Stimulated activated CD4-positive, alpha-beta T cell treated with anti-CD3 and anti-CD28 coated beads, Interleukin-12 subunit alpha, Interleukin-12 subunit beta, amount 100 ng/mL, for 4 hours (primary cell): Measurements from ENCODE around the gene ZNF789.
"Not testable (repeated sequence)": the region's sequence is repeated elsewhere in the genome, so short reads cannot be mapped to it uniquely, and the experiment has no call there.

Source experiments
- DNase-seq: peaks from one replicate; pipeline ENCODE4 v3.0.0-alpha.2; 2020

Gene ZNF789

DNA sequence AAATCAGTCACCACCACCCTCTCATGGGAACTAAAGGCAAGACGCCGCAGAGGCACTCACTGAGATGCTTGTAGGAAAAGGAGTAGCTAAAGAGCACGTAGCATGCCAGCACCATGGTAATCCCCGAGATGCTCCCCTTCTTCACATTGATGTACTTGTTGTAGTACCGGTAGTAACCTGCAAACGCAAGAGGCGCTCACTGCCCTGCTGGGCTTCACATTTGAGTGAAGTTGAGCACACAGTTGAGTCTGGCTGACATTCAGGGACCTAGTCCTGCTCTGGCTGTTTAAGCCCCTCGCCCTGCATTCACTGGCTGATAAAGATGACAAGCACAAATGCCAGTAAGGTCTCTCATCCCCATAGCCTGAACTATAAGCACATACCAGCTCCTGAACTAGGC lies 13.6 kb upstream of the ZNF789 start:
- DNase-seq = no peak

DNA sequence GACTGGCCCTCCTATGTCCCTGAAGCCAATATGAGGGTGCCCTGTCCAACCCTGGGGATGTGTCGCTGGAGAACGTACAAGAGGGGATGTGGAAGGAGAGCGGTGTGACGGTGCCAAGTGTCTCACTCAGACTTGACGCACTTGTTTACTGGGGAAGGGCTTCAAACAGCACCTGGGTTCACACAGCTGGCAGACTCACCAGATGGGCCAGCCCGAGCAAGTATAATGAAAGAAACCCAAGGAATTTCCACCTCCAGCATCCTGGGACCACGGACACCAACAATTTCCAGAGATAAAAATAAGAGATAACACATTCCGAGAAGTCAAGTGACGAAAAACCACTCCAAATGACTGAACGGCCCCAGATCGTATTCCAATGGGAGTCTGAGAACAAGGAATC lies 12.0 kb upstream of the ZNF789 start:
- no peak for DNase-seq

DNA sequence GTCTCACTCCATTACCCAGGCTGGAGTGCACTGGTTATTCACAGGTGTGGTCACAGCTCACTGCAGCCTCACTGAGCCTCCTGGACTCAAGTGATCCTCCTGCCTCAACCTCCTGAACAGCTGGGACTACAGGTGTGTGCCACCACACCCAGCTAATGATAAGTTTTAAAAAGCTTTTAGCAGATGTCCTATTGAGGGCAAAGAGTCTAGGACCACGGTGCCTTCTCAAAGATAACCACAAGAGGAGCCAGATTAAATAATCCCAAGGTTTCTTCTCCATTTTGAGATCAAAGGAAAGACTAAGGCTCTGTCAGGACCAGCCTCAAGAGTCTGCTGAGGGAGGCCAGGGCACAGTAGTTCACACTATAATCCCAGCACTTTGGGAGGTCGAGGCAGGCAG lies 11.5 kb upstream of the ZNF789 start:
- DNase-seq = no peak

DNA sequence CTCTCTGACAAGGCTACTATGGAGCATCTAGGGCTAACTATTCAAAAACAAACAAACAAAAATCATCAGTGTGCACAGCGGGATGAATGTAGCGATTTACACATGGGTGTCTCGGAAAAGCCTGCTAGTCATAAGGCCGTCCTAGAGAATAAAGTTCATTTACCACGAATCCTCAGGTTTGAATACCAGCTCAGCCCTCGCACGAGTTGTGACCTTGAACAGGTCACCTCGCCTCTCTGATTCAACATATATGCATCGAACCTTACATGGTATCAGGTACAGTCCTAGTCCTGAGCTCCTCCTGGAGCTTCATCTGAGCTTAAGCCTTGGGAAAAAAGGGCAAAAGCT lies 7.3 kb upstream of the ZNF789 start:
- DNase-seq = no peak

GRCh38 chr7:99468336-99468918 lies 4.3 kb upstream of the ZNF789 start:
- DNase-seq = no peak

- no peak for DNase-seq
These were observed 3.2 kb upstream of the ZNF789 start for GRCh38 chr7:99469381-99470065.

DNA sequence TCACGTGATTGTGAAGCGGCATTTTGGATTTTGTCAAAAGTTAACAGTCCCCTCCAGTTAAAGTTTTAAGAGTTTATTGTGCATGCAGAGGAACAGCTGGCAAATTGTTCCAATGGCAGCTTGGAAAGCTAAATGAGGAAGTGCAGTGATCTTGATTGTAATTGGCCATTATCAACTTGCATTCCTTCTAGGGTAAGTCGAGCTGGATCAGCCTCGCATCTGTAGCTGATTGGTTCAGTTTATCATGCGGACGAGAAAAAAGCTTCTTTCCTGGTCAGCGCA lies 566 bp downstream of the ZNF789 start:
- no peak for DNase-seq

GRCh38 chr7:99476107-99476506 lies 3.4 kb downstream of the ZNF789 start:
- DNase-seq = no peak

DNA sequence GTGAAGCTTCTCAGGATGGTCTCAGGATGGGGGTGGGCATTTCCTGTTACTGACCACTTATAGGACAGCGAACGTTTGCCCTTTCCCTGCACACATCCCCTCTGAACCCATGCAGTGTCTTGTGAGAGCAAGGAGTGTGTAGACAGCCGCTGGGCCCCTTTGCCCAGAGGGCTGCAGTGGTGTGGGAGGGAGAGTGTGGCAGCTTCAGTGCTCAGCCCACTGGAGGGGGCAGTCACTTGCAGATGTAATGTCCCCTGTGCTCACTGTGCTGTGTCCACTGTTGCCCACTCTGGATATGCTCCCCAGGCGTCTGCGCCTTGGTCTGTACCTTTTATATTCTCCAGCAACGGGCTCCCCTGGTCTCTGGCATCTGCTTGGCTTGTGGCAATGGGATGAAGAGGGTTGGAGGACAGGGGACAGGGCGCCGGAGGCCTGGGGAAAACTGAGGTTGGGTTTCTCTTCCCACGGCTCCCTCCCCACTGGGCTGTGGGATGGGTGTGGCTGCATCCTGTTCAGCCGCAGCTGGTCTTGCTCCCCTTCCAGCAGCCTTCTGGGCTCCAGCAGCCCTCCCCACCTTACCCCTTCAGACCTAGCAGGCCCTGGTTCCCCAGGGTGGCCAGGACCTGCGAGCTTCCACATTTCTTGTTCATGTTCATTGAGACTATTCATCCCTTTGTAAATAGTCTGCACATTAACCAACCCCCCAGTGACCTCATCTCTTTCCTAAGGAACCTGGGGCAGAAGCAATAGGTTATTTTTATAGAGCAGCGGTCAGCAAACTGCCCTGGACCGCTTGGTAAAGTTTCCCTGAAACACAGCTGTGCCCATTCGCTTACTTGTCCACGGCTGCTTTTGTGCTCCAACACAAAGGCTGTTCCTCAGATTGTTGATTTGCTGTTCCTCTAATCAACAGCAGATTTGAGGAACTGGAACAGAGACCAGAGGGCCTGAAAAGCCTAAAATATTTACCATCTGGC lies 6.1 kb downstream of the ZNF789 start:
- no peak for DNase-seq

- DNase-seq = no peak
These were observed 12.4 kb downstream of the ZNF789 start for GRCh38 chr7:99485094-99485493.

GRCh38 chr7:99489235-99489634 lies 16.5 kb downstream of the ZNF789 start:
- no peak for DNase-seq

DNA sequence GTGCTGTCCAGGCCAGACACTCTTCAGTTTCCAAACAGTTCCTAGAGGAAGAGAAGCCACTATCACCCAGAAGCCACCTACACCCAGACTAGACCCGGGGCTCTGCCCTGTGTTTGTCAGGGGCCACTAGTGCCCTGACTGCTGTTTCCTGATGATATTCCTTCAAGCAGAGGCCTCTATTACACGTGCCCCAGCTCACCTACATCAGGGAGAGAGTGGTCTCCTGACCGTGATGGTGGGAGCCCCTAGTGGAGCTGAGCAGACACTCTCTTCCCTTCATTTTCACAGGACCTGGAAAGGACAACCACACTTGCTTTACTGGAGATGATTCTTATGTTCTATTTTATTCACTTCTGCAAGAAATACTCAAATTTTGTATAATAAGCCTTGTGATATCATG lies 18.2 kb downstream of the ZNF789 start:
- no peak for DNase-seq

GRCh38 chr7:99493823-99494222 lies 21.1 kb downstream of the ZNF789 start:
- no peak for DNase-seq

- no peak for DNase-seq
These were observed 25.3 kb downstream of the ZNF789 start for GRCh38 chr7:99497766-99498545.

DNA sequence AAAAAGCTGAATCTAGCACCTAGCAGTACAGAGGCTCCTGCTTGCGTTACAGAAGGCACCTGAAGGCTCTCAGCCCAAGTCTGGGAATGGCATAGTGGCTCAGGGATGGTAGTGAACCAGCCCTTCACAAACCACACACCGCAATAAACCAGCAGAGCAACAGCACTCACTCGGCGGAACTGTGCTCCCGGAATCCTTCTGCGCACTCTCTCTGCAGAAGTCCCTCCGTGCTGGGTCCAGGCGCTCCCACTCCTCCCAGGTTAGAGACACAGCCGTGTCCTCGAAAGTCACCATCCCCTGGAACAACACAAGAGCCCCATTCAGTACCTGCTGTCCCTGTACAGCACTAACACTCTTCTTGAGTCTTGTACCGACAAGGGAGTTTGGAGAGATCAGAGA lies 25.9 kb downstream of the ZNF789 start:
- no peak for DNase-seq

GRCh38 chr7:99499371-99499720 lies 26.7 kb downstream of the ZNF789 start:
- no peak for DNase-seq

- DNase-seq = peak; percentile 86
These were observed 27.3 kb downstream of the ZNF789 start, which contains the start of gene ZNF394 for GRCh38 chr7:99499721-99500636. ZNF394 (minus strand) TSS chr7:99500281; CDS start chr7:99500093, 188 bp downstream.

DNA sequence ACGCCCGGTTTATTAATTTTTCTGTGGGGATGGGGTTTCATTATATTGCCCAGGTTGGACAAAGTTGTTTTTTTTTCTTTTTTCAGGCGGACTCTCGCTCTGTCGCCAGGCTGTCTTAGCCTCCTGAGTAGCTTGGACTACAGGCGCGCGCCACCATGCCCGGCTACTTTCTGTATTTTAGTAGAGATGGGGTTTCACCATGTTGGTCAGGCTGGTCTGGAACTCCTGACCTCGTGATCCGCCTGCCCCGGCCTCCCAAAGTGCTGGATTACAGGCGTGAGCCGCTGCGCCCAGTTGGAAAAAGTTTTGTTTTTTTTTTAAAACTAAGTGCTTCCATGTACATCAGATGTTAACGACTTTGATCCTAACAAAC lies 27.9 kb downstream of the ZNF789 start:
- no peak for DNase-seq

- DNase-seq = not testable (repeated sequence)
These were observed 28.5 kb downstream of the ZNF789 start for GRCh38 chr7:99501236-99501635.

DNA sequence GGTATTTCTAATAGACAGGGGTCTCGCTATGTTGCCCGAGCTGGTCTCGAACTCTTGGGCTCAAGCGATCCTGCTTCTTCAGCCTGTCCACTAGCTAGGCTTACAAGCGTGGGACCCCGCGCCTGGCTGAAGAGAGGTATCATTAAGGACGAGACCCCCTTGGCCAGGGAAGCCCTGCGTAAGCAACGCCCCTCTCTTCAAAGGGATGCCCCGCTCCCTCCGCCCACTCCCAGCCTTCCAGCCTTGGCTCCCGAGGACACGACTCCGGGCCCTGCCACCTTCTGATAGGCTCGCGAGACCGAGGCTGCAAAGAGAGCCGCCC lies 31.6 kb downstream of the ZNF789 start:
- no peak for DNase-seq

- DNase-seq = peak; percentile 96
These were observed 32.1 kb downstream of the ZNF789 start, which contains the start of gene ZKSCAN5 for GRCh38 chr7:99504603-99505323. ZKSCAN5 (plus strand) TSS chr7:99504662; CDS start chr7:99506045, 1,383 bp downstream.

DNA sequence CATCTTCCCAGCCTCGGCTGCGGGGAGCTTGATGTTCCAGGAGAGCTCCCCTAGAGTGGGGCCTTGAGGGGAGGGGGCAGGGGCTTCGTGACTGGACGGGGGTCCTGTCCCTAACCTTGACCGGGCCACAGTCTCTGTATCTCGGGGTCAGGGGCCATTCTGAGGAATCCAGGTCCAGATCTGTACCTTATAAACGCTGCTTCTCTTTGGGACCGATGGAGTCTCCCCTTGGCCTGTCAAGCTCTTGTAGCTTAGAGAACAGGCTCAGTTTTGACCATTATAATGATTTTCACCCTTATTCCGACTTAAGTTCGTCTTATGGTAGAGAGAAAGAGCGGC lies 32.6 kb downstream of the ZNF789 start:
- DNase-seq = no peak
